Right lobe of liver (tissue), 4 donors: Measurements from ENCODE around the gene CAMK1G.

Experiments
- CTCF ChIP-seq, 4 donors: fragments of 200-600 bp in 3 of 4; fragments of 450-650 bp in 1 of 4; IDR thresholded peaks; one replicate each; pipeline versions ENCODE4 v1.5.1 to v1.8.0; 2016 to 2022; ENCODE audit warnings: antibody characterized with exemption in 4 of 4, mild to moderate bottlenecking in 2 of 4
- POLR2A ChIP-seq: fragments of 450-650 bp; IDR thresholded peaks from one replicate; pipeline ENCODE4 v1.6.1; 2017; ENCODE audit warnings: antibody characterized with exemption, mild to moderate bottlenecking
- donor health status: DM: no; HTN: no; CAD: no.
- donor health status: DM: no; HTN: no; CAD: no.
- donor health status: DM: no; HTN: yes; CAD: no.

GRCh38 chr1:209552406-209553264 lies 30.9 kb upstream of the CAMK1G start:
- TF ChIP-seq CTCF (IDR thresholded peaks at IDR 0.05) (no peak), POLR2A (no peak)
